ENCODE measurements around the gene RBCK1. TPM values are rescaled to one million over a fixed set of nuclear protein-coding genes. Genes with fewer than 3 reads are reported as not detected.

The RBCK1 gene
- total RNA-seq, 2 donors from 2014 or later: 134 to 169 TPM

DNA sequence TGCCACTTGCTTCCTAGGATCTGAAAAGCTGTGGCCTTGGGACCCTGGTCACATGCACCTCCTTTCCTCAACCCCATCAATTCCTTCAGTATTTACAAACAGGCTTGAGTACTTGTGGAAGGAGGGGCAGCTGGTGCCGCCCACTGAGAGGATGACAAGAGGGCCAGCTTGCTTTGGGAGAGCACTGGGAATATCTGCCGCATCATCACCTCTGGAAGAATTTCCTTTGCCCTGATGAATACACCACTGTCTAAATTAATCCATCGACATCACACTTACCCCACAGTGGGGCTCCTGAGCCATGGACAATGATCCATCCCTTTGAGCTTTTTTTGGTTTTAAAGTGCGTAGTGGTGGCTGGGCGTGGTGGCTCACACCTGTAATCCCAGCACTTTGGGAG lies 28.4 kb downstream of the RBCK1 start:
- Histone ChIP-seq H3K9me3 (no peaks in the 10 kb centered on the region), H3K27me3 (no peaks in the 10 kb centered on the region), H3K4me1 (no peaks in the 10 kb centered on the region), H3K4me3 (no peak overlapping the region), H3K9ac (ENCODE audit: low read depth in 2 of 2, low read length in 2 of 2) (no peak overlapping the region), H3K27ac (no peak overlapping the region), H3K36me3 (no peaks in the 10 kb centered on the region)
- TF ChIP-seq, protein P1, sequence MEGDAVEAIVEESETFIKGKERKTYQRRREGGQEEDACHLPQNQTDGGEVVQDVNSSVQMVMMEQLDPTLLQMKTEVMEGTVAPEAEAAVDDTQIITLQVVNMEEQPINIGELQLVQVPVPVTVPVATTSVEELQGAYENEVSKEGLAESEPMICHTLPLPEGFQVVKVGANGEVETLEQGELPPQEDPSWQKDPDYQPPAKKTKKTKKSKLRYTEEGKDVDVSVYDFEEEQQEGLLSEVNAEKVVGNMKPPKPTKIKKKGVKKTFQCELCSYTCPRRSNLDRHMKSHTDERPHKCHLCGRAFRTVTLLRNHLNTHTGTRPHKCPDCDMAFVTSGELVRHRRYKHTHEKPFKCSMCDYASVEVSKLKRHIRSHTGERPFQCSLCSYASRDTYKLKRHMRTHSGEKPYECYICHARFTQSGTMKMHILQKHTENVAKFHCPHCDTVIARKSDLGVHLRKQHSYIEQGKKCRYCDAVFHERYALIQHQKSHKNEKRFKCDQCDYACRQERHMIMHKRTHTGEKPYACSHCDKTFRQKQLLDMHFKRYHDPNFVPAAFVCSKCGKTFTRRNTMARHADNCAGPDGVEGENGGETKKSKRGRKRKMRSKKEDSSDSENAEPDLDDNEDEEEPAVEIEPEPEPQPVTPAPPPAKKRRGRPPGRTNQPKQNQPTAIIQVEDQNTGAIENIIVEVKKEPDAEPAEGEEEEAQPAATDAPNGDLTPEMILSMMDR (IDR thresholded peaks at IDR 0.05): no peak
- intact Hi-C loops (cut with DNase I): no loop called here
- DNase-seq: no peak

DNA sequence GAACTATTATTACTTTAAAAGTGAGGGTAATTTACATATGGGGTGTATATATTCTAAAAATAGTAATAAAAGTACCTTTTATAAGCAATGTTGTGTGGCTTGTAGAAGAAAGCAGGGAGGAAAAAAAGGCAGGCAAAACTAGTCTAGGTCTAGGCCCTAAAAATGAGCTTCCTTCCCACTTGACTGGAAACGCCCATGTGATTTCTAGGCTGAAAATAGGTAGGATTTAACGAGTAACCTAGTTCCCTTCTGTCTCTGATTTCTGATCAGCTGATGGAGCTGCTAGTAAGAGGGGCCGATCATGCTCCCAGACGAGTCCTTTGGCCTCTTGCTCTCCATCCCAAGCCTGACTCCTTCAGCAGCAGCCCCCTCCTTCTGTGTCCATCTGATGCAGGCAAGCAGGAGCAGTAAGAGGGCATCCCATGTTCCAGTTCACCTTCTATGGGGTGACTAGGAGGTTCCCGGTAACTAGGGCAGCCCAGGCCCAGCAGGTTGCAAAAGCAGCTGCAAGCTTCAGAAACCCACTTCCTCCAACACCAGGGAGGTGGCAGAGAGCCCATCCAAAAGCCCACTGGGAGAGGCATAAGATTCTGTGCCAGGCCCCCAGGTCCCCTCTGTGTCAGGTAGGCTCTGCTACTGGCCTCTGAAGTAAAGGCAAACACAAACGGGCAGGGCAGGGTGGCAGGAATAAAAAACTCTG lies 29.8 kb downstream of the RBCK1 start:
- Histone ChIP-seq H3K27me3 (no peaks in the 10 kb centered on the region), H3K27ac (no peak overlapping the region), H3K4me1 (no peaks in the 10 kb centered on the region), H3K36me3 (no peaks in the 10 kb centered on the region), H3K9ac (ENCODE audit: low read depth in 2 of 2, low read length in 2 of 2) (no peak overlapping the region), H3K4me3 (no peak overlapping the region), H3K9me3 (no peaks in the 10 kb centered on the region)
- intact Hi-C loops (cut with DNase I): no loop called here
- no peak for DNase-seq
- TF ChIP-seq, protein P1 (IDR thresholded peaks at IDR 0.05): no peak

DNA sequence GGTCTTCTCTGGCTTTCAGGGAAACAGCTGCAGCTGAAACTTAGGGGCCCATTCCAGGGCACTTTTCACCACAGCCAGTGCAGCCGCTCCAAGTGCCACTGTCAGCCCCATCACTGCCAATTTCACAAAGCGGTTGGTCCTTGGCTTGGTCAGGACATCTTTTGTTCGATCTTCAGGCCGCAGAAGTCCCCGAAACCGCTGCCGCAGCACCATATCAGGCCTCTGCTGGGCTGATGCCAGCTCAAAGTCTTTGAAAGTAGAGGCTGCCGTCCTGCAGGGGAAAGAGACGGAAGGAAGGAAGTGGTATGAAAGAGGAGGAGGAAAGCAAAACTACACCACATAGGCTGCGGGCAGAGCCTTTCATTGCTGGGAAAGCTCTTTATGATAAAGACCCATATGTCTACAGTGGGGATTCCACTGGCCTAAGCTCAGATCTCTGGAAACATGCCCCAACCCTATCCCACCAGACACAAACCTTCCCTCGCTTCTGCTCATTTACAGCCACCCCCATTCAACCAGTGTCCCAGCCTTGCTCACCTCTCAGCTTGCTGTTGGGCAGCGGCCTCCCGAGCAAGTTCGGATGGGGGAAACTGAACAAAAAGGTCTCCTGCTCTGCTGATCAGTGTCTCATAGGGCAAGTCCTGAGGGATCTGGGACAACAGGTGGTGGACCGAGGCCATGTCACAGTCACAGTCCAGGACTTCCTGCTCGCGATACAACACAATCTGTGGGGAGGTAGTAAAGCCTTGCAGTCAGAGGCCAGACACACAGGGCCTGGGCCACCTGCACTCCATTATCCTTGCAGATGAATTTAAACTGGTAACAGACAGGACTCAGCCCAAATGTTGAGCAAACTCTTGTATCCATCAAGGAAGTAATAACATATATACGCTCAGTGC lies 30.7 kb downstream of the RBCK1 start:
- TF ChIP-seq, protein P1 (IDR thresholded peaks at IDR 0.05): no peak
- Histone ChIP-seq H3K27ac (no peak overlapping the region), H3K4me1 (no peaks in the 10 kb centered on the region), H3K27me3 (no peaks in the 10 kb centered on the region), H3K9ac (ENCODE audit: low read depth in 2 of 2, low read length in 2 of 2) (no peak overlapping the region), H3K4me3 (no peak overlapping the region), H3K9me3 (no peaks in the 10 kb centered on the region), H3K36me3 (no peaks in the 10 kb centered on the region)
- no peak for DNase-seq
- intact Hi-C loops (cut with DNase I): no loop called here

- Histone ChIP-seq H3K4me3 (no peak overlapping the region), H3K9me3 (no peaks in the 10 kb centered on the region), H3K4me1 (no peaks in the 10 kb centered on the region), H3K27ac (no peak overlapping the region), H3K27me3 (no peaks in the 10 kb centered on the region), H3K9ac (ENCODE audit: low read depth in 2 of 2, low read length in 2 of 2) (no peak overlapping the region), H3K36me3 (no peaks in the 10 kb centered on the region)
- intact Hi-C loops (cut with DNase I): no loop called here
- TF ChIP-seq, protein P1 (IDR thresholded peaks at IDR 0.05): no peak
- DNase-seq: no peak
These were observed 32.0 kb downstream of the RBCK1 start for GRCh38 chr20:440148-440547.

DNA sequence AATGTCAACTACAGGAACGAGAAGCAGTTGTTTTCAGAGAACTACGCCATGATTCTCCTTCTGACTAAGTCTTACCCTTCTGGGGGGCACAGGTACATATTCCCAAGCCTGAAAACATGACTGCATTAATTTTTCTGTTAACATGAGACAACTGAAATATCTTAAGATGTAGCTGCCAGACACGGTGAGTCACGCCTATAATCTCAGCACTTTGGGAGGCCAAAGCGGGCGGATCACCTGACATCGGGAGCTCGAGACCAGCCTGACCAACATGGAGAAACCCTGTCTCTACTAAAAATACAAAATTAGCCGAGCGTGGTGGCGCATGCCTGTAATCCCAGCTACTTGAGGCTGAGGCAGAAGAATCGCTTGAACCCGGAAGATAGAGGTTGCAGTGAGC lies 32.5 kb downstream of the RBCK1 start:
- Histone ChIP-seq H3K36me3 (no peaks in the 10 kb centered on the region), H3K9me3 (no peaks in the 10 kb centered on the region), H3K4me1 (no peaks in the 10 kb centered on the region), H3K27me3 (no peaks in the 10 kb centered on the region), H3K27ac (no peak overlapping the region), H3K4me3 (no peak overlapping the region), H3K9ac (ENCODE audit: low read depth in 2 of 2, low read length in 2 of 2) (no peak overlapping the region)
- intact Hi-C loops (cut with DNase I): no loop called here
- TF ChIP-seq, protein P1 (IDR thresholded peaks at IDR 0.05): no peak
- DNase-seq: no peak

Data from colonic mucosa (tissue), 4 donors.